OCI-LY1 (cell line): Measurements from ENCODE around the gene HDHD2.

ENCODE experiments used
- H2AFZ ChIP-seq: fragments of 200-600 bp; sonication (generic), shearing (Covaris generic); 2 replicates; pipeline ENCODE4 v1.6.0; 2014; ENCODE audit warnings: antibody characterized with exemption, mild to moderate bottlenecking, low read length
- H3F3A ChIP-seq: fragments of 200-600 bp; sonication (generic), shearing (Covaris generic); 2 replicates; pipeline ENCODE4 v1.6.0; 2014; ENCODE audit warnings: mild to moderate bottlenecking, antibody characterized with exemption, low read length, moderate library complexity; ENCODE audit not compliant: insufficient read depth
- H3K27ac ChIP-seq: fragments of 200-600 bp; sonication (generic); 2 replicates; pipeline ENCODE4 v1.5.1; 2014; ENCODE audit warnings: low read length, mixed run types, mild to moderate bottlenecking, low read depth; ENCODE audit not compliant: poor library complexity, severe bottlenecking
- H3K27me3 ChIP-seq: fragments of 200-600 bp; sonication (generic); 2 replicates; pipeline ENCODE4 v1.6.0; 2014; ENCODE audit warnings: antibody characterized with exemption, mild to moderate bottlenecking, low read length, moderate library complexity; ENCODE audit not compliant: insufficient read depth
- H3K36me3 ChIP-seq: fragments of 200-600 bp; sonication (generic); 2 replicates; pipeline ENCODE4 v1.6.1; 2014; ENCODE audit warnings: mild to moderate bottlenecking, antibody characterized with exemption, low read length, moderate library complexity, mixed read lengths; ENCODE audit not compliant: insufficient read depth
- H3K4me1 ChIP-seq: fragments of 200-600 bp; sonication (generic); 2 replicates; pipeline ENCODE4 v1.5.1; 2014; ENCODE audit warnings: mild to moderate bottlenecking, low read length, moderate library complexity; ENCODE audit not compliant: insufficient read depth, severe bottlenecking
- H3K4me2 ChIP-seq: fragments of 200-600 bp; sonication (generic), shearing (Covaris generic); 2 replicates; pipeline ENCODE4 v1.6.1; 2014; ENCODE audit warnings: low read length
- H3K4me3 ChIP-seq: fragments of 200-600 bp; sonication (generic); 2 replicates; pipeline ENCODE4 v1.5.1; 2014; ENCODE audit warnings: low read length, low read depth, mild to moderate bottlenecking, mixed read lengths; ENCODE audit not compliant: poor library complexity, severe bottlenecking
- H3K79me2 ChIP-seq: fragments of 200-600 bp; shearing (Covaris generic); 2 replicates; pipeline ENCODE4 v1.6.1; 2016; ENCODE audit warnings: mixed run types, low read length, mixed read lengths; ENCODE audit not compliant: insufficient read depth
- H3K9ac ChIP-seq: fragments of 200-600 bp; sonication (generic), shearing (Covaris generic); 2 replicates; pipeline ENCODE4 v1.6.1; 2014; ENCODE audit warnings: mild to moderate bottlenecking, low read length, mixed read lengths
- H3K9me2 ChIP-seq: fragments of 200-600 bp; sonication (generic), shearing (Covaris generic); 2 replicates; pipeline ENCODE4 v1.6.1; 2014; ENCODE audit warnings: low read depth, mild to moderate bottlenecking, low read length, mixed read lengths
- H3K9me3 ChIP-seq: fragments of 200-600 bp; shearing (Covaris generic); 2 replicates; pipeline ENCODE4 v1.6.1; 2014; ENCODE audit warnings: low read length, mixed read lengths
- H4K20me1 ChIP-seq: fragments of 200-600 bp; sonication (generic), shearing (Covaris generic); 2 replicates; pipeline ENCODE4 v1.6.0; 2016; ENCODE audit warnings: mild to moderate bottlenecking, low read length; ENCODE audit not compliant: insufficient read depth
- EZH2 ChIP-seq: fragments of 200-600 bp; sonication (generic), shearing (Covaris generic); IDR thresholded peaks from 2 replicates; pipeline ENCODE4 v1.8.0; 2017; ENCODE audit warnings: borderline replicate concordance, mixed run types, mild to moderate bottlenecking, antibody characterized with exemption, low read length, moderate library complexity, mixed read lengths
- TF ChIP-seq, protein P1 (sequence below): fragments of 200-600 bp; sonication (generic), shearing (Covaris generic); IDR thresholded peaks from 2 replicates; pipeline ENCODE4 v1.5.1; 2017; ENCODE audit warnings: mild to moderate bottlenecking, antibody characterized with exemption, low read length, moderate library complexity, mixed read lengths

Gene HDHD2

GRCh38 chr18:47172476-47172875 is 22.2 kb upstream of the HDHD2 start:
- peaks cover 51% of the 10 kb centered on the region for H3K79me2 ChIP-seq
- no peaks in the 10 kb centered on the region for H3K9me2 ChIP-seq
- TF ChIP-seq, protein P1, sequence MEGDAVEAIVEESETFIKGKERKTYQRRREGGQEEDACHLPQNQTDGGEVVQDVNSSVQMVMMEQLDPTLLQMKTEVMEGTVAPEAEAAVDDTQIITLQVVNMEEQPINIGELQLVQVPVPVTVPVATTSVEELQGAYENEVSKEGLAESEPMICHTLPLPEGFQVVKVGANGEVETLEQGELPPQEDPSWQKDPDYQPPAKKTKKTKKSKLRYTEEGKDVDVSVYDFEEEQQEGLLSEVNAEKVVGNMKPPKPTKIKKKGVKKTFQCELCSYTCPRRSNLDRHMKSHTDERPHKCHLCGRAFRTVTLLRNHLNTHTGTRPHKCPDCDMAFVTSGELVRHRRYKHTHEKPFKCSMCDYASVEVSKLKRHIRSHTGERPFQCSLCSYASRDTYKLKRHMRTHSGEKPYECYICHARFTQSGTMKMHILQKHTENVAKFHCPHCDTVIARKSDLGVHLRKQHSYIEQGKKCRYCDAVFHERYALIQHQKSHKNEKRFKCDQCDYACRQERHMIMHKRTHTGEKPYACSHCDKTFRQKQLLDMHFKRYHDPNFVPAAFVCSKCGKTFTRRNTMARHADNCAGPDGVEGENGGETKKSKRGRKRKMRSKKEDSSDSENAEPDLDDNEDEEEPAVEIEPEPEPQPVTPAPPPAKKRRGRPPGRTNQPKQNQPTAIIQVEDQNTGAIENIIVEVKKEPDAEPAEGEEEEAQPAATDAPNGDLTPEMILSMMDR = no peak
- no peak for TF ChIP-seq EZH2
- no peaks in the 10 kb centered on the region for H3K9me3 ChIP-seq
- H3K4me3 ChIP-seq = no peak overlapping the region
- H3K9ac ChIP-seq = no peak overlapping the region
- H4K20me1 ChIP-seq = no peaks in the 10 kb centered on the region
- no peaks in the 10 kb centered on the region for H3F3A ChIP-seq
- no peak overlapping the region for H3K4me2 ChIP-seq
- H2AFZ ChIP-seq = no peak overlapping the region
- H3K36me3 ChIP-seq = no peaks in the 10 kb centered on the region
- peaks cover 14% of the 10 kb centered on the region for H3K4me1 ChIP-seq
- H3K27ac ChIP-seq = no peak overlapping the region
- H3K27me3 ChIP-seq = no peaks in the 10 kb centered on the region

DNA sequence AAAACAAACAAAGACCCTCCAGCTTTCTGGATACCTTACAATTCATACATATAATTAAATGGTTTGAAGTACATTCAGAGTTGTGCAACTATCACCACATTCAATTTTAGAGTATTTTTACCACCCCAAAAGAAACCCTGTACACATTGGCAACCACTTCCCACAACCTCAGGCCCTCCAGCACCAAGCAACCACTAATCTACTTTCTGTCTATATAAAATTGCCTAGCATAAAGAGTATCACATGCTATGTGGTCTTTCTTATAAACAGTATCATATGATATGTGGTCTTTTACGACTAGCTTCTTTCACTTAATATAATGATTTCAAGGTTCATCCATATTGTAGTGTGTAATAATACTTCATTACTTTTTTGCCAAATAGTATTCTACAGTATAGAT is 18.6 kb upstream of the HDHD2 start:
- no peaks in the 10 kb centered on the region for H4K20me1 ChIP-seq
- H3K9me3 ChIP-seq = no peaks in the 10 kb centered on the region
- no peak overlapping the region for H3K9ac ChIP-seq
- no peaks in the 10 kb centered on the region for H3K27me3 ChIP-seq
- no peaks in the 10 kb centered on the region for H3F3A ChIP-seq
- H3K4me1 ChIP-seq = peaks cover 7% of the 10 kb centered on the region
- H2AFZ ChIP-seq = no peak overlapping the region
- no peak overlapping the region for H3K27ac ChIP-seq
- no peaks in the 10 kb centered on the region for H3K36me3 ChIP-seq
- H3K4me2 ChIP-seq = no peak overlapping the region
- H3K9me2 ChIP-seq = no peaks in the 10 kb centered on the region
- H3K79me2 ChIP-seq = peaks cover 48% of the 10 kb centered on the region
- TF ChIP-seq EZH2 = no peak
- H3K4me3 ChIP-seq = no peak overlapping the region

- Histone ChIP-seq H3K27me3 (no peaks in the 10 kb centered on the region), H3F3A (no peaks in the 10 kb centered on the region), H3K79me2 (peaks cover 48% of the 10 kb centered on the region), H3K4me2 (no peak overlapping the region), H4K20me1 (no peaks in the 10 kb centered on the region), H3K4me1 (peaks cover 11% of the 10 kb centered on the region), H3K27ac (no peak overlapping the region), H3K9me2 (no peaks in the 10 kb centered on the region), H3K9ac (no peak overlapping the region), H2AFZ (no peak overlapping the region), H3K9me3 (no peaks in the 10 kb centered on the region), H3K4me3 (no peak overlapping the region), H3K36me3 (no peaks in the 10 kb centered on the region)
- no peak for TF ChIP-seq EZH2
- TF ChIP-seq, protein P1 = no peak
Observed at GRCh38 chr18:47168509-47168908, 18.2 kb upstream of the HDHD2 start.

DNA sequence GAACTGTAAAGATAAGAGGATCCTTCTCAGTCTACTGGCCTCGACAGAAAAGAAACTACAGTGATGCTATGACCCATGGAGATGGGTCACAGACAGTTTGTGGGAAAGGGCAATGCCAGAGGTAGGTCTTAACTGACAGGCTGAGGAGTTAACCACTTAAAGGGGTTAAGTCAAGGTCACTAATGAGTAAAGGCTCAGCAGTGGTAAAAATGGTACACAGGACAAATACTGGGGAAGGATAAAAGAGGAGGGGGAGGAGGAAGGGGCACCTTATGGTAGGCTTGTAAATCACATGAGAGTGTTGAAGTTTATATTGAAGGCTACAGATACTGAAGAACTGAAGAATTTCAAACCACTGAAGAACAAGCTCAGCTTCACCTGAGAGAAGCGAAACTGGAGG is 16.0 kb upstream of the HDHD2 start:
- Histone ChIP-seq H3K4me2 (no peak overlapping the region), H3K36me3 (no peaks in the 10 kb centered on the region), H4K20me1 (no peaks in the 10 kb centered on the region), H3F3A (no peaks in the 10 kb centered on the region), H3K9me3 (no peaks in the 10 kb centered on the region), H3K27me3 (no peaks in the 10 kb centered on the region), H3K9ac (no peak overlapping the region), H3K9me2 (no peaks in the 10 kb centered on the region), H3K27ac (no peak overlapping the region), H3K79me2 (peaks cover 57% of the 10 kb centered on the region), H3K4me3 (no peak overlapping the region), H2AFZ (no peak overlapping the region), H3K4me1 (peaks cover 10% of the 10 kb centered on the region)
- TF ChIP-seq, protein P1 = no peak
- no peak for TF ChIP-seq EZH2
